GM19372 (cell line): ENCODE results near the gene SIM1.

ENCODE experiments used
- ATAC-seq: cut with Tn5 transposase; IDR thresholded peaks from one replicate; pipeline ENCODE4 v1.9.1; 2021; ENCODE audit warnings: mild to moderate bottlenecking, low read depth, moderate library complexity; ENCODE audit not compliant: unreplicated experiment

SIM1 gene

DNA sequence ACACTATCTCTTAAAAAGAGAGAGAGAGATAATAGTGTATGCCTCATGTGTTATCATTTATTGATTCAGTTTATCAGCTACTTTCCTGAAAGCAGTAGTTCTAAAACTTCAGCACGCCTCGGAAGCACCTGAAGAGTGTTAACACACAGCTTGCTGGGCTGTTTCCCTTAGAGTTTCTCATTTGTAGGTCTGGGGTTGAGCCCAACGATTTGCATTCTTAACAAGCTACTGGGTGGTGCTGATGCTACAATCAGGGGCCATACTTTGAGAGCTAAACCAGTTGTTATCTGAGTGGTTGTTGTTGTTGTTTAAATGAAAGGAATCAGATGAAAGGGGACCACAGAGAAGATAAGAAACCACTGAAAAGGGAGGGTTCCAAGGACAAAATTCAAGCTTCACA, 32.6 kb downstream of the SIM1 start:
- ATAC-seq, result no peak

DNA sequence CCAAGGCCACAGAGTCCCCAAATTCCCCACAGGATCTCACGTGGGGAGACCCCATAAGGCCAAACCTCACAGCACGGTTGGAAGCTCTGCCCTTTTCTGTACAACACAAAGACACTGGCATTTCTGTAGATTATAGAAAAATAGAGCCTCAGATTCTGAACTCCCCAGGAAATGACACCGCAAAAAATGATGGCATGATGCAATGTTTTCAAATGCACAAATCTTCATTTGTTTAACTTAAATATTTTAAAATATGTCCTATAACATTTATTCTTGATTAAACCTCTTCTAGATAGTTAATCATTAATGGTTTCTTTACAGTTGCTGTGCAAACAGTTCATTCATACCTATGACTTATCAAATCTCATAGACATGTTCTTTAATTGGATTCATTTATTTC, 33.8 kb downstream of the SIM1 start:
- ATAC-seq, result no peak

DNA sequence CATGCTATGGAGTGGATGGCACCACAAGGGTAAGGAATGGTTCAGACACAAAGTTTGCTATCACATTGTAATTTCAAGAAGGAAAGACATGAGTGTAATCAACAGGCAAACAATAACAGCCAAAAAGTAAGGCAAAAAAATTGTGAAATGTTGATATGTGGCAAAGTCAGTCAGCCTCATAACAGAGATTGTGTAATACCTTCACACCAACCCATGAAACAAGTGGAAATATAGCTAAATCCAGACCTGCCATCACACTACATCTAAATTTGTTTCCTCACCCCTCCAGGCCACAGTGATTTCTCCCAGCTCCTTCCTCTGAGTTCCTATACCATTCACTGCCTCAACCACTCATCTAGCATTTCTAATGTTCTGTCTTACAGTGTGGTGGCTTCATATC, 37.3 kb downstream of the SIM1 start:
- ATAC-seq, result no peak

DNA sequence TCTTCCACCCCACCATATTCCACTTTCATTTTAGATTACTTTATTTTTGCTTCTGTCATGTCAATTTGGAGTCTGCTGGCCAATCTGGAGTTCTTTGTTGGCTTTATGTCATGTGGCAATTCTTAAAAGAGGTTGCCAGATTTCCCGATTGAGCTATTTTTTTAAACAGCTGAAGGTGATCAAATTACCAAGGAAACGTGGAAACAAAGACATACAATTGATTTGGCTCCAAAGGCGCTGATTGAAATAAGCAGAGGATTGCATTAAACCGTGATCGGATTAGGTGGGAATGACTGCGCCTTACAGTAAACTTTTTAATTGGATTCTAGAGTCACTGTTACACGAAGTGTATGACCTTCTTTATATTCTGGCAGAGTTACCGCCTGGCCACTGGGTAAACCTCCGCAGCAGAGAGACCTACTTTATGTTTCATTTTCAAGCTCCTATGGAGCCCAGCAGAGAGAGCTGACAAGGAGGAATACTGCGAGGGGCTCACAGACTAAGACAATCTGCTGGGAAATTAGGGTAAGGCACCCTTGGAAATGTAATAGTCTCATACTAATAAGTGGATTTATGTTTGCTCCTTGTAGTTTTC, 37.9 kb downstream of the SIM1 start:
- no peak for ATAC-seq

DNA sequence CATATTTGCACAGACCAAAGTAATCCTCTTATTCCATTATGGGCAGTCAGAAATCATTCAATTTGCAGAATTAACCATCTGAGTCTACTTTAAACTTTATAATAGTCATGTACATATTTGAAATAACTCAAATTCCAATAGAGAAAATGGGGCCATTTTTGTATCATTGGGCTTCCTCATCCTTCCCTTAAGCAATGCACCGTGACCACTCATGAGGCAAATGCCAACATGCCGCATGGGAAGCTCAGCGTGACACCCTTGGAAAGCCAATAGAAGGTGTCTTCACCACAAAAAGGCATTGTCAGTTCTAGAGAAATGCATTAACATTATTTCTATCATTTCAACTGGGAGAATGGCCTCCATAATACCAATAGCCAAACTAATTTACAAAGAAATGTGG, 38.5 kb downstream of the SIM1 start:
- no peak for ATAC-seq

DNA sequence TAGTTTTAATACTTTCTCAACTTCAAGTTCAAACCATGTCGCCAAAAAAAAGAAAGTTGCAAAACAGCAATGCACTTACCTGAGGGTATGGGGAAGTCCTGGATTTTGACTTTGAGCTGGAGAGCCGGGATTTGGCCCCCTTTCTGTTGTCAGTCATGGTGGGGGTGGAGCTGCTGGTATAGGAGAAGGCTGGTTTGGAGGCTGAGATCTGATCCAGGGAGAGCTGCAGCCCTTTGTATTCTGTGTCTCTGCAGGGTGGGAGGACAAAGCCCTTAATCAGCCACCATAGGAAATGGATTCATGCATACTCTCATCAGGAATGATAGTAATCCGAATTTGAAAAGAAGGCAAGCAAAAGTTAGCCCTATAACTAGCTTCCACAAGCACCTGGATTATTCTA, 44.0 kb downstream of the SIM1 start:
- no peak for ATAC-seq

DNA sequence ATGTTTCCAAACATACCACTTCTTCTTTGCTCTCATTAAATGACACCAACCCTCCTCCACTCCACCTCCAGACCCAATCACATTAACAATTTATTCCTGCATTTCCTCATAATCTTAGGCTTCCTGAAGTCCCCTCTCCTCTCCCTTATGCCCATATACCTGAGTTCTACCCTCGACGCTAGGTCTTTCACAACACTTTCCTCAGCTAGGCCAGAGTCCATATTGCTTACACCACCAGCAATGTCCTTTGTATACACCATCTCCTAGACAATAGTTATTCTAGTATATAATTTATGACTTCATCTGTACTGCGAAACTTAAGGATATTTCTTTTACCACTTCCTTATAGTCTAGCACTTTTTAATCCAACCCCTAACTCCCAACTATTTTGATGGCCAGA, 47.7 kb downstream of the SIM1 start:
- no peak for ATAC-seq

DNA sequence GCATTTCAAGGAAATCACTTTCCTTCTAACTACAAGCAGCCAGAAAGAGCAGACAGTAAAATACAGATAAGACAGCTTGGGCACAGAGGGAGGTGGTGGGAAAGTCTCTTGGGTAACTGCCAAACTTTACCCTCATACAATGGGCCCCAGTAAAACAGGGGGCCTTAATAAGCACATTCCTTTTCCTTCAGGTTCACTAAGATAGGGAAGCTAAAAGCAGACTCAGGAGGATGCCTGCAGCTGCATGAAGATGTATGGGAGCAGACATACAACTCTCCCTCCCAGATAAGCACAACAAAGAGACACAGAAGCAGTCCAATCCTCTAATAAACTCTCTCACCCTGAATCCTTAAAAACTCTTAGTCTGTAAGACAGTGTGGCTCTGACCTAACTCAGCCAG, 49.0 kb downstream of the SIM1 start:
- no peak for ATAC-seq

DNA sequence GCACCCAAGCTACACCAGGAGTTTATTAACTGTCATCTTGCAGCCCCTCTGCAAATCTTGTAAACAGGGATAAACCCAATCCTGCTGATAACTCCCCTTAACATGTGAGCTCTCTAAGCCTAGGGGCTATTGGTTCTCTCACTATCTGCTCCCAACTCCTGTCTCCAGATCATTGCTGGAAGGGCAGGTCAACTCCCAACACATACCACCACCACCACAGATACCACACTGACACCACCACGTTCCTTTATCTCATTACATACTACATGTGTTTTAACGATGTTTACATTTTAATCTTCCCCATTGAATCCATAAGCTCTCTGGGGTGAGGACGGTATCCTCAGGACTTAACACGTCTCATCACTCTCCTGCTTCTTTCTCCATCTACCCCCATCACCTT, 51.8 kb downstream of the SIM1 start:
- ATAC-seq, result no peak

DNA sequence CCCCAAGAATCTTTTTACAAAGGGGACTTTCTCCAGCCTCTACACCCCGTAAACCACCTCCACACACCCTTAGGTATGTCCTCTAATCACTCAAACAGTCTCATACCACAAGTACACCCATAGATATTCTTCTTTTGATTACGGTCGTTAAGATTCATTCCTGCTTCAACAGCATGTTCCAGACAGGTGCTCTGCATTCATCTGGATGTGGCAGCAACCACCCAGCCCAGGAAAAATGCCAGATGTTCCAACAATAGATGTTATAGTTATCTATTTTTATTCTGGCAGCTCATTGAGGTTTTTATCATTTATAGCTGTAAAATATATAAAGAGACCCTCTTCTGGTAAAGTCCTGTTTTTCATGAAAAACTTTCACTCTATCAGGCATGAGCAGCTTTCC, 60.7 kb downstream of the SIM1 start:
- no peak for ATAC-seq

DNA sequence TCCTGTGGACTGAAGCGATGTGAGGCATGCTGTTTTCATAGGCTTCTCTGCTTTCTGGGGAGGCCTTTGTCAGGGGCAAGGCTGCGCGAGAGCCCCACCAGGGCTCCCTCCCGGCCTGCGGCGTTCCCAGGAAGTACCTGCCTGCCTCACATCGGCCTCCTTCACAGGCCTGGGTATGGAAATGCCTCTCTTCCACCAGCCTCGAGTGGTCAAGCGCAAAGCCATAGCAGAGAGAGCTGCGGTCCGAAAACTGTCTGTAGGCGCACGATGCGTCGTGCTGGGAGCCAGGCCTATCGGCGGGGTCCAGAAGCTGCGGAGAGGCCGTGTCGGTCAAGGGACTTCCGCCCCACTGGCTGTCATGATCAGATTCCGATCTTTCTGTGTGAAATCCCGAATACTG, 71.2 kb downstream of the SIM1 start:
- ATAC-seq, result no peak

DNA sequence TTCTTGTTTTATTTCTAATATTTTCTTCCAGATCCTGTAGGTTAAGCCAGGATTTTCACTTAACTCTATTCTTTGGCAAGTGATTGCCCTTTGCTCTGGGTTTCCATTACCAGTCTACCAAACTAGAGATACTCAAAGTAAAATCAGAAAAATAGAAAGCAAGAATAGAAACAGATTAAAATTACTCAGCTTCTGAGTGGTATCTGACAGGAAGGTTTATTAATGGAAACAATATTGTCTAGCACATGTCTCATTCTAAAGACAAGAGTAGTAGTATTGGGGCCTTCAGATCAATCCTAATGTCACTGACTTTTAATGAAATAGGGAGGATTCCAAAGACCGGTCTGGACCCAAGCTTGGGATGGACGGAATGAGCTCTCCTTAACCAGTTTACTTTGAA, 72.3 kb downstream of the SIM1 start:
- no peak for ATAC-seq

DNA sequence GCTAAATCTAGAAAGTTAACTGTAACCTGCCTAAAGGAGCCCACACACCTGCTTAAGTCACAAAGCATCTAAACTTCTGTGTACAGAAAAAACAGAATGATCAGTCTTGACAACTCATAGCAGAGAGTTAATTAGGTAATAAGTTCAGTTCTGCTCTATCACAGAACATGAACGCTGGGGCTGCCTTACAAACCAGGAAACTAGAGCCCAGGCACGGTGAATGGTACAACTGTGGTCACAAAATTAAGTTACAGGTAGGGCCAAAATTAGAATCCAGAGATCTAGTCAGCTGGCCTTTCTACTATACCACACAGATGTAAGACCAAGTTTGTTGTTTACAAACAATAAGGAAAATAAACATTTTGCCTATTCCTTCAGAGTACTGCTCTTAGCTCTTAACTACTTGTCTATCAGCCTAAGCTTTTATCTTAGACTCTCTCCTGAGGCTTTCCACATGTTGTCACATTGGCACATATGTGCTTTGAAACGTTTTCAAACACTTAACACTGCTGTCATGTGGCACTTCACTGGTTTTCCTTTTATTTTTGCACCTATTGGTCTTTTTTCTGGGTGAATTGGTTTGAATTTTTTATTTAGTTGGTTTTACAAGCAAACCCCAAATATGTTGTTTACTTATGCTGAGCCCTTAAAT, 75.7 kb downstream of the SIM1 start:
- ATAC-seq, result no peak

DNA sequence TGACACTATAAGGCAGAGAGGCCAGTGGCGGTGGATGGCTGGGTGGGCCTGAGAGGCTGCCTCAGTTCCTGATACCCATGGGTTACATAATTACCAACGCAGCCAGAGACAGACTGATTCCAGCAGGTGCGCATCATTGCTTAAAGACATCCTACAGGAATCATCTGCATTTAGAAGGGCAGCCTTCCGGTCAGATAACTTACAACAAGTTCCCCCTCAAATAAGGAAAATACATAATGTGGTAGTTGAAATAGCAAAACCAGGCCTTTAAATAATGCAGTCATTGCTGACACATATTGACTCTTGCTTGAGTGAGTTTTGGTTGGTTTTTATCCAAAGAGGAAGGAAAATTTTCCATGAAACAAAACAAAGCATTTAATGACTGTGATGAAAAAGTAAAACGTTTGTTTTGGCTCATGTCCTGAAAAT, 81.9 kb downstream of the SIM1 start:
- ATAC-seq, result no peak

DNA sequence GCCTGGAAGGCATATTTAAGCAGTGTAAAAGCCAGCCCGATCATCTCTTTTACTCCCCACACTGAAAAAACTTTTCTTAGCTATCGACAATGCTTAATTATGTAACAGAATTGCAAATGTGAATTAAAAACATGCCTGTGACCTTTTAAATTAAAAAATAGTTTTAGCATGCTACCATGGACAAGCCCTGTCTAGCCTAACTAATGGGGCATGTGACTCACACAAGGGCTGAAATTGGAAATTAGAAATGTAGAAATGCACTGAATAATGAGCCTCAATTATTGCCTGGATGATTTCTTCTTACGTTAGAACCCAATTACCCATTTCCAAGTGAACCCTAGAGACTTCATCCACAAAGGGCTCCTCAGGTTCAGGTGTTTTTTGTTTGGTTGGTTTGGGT, 82.7 kb downstream of the SIM1 start:
- ATAC-seq, result no peak

DNA sequence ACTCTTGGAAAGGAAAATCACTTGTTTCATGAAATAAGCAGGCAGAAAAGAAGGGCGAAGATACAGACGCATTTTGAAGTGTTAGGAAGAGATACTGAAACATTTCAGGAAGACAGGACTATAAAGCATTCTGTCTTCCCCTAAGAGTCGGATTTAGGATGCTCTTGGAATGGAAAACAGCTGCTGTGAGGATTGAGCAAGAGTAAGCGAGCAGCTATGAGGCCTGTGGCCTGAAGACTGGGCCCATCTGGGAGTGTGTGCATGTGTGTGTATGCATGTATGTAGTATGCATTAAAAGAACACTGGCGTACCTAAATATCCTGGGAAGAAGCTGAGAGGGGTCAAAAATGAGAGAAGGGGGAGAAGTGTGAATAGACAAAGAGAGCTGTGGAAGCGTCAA, 83.6 kb downstream of the SIM1 start:
- ATAC-seq, result no peak

DNA sequence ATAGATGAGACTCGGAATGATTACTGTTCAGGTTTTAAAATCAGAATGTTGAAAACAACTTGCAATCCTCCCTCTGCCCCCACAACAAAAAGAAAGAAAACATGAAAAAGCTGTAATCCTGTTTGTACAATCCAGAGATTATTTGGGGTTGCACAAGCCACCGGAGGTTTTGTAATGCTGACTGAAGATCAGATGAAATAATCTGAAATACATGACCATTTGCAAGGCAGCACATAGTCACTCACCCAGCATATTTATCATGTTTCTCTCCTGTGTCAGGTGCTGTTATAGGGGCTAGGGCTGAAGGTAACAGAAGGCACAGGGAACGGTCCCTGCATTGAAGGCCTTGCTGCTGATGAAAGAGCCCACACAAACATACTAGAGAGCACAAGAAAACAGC, 85.3 kb downstream of the SIM1 start:
- no peak for ATAC-seq

DNA sequence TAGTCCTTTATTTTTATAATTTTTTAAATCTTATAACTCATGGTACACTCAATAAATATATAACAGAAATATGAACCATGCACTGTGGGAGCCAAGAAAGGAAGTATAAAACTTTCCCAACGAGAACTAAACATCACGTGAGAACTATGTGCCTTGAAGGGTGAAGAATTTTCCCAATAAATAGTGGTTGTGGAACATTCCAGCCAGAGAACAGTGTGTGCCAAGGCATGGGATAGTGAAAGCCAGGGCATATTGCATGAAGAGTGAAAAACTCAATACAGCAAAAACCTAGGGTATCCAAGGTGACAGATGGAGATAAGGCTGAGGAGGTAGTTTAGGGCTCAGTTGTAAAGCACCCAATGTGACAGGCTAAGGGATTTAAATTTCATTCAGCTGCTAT, 86.1 kb downstream of the SIM1 start:
- no peak for ATAC-seq

DNA sequence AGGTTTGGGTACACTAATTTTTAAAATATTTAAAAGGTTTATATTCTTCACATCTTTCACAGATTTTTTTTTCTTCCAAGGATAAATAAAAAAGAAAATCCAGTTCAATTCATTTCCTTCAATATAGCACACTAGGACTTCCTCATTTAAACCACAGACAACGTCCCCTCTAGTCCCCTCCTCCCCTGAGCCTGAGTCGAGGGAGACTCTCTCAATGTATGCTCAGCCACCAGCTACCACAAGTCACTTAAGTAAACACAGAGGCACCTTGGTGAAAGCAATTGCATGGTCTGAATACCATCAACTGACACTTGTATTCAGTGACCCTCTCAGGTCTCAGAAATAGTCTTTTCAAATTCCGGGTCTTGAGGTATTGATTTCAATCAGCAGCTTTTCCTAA, 88.6 kb downstream of the SIM1 start:
- ATAC-seq, result no peak

DNA sequence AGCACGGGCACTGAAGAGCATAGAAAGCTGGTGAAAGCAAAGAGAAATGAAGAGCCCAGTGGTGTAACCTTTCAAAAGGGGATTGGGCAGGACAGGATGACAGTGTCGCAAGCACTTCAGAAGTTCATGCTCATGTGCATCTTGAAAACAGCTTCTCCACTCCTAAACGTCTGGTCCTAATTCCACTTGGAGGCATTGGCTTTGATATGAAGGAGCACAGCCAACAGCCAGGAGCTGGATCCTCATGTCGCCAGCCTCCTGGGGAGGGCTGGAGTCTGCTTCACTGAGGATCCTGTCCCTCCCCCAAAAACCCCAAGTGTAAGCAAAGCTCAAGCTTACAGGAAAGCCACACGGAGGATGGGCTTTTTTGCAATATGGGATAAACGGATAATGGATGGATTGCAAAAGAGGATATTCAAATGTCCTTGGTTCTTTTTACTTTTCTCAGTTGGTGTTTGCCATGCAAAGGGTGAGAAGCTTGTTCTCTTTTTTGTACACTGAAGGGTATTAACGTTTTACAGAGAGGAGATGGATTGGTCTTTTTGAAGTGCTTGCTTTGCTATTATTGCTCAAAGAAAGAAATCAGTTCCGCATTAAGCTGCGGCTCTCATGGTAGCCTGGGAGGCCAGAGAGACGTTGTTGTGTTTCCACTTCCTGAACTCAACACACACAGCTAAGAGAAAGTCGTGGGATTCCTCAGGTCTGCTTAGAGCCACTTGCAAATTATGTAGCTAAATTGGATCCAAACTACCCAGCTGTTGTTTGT, 92.2 kb downstream of the SIM1 start:
- no peak for ATAC-seq

DNA sequence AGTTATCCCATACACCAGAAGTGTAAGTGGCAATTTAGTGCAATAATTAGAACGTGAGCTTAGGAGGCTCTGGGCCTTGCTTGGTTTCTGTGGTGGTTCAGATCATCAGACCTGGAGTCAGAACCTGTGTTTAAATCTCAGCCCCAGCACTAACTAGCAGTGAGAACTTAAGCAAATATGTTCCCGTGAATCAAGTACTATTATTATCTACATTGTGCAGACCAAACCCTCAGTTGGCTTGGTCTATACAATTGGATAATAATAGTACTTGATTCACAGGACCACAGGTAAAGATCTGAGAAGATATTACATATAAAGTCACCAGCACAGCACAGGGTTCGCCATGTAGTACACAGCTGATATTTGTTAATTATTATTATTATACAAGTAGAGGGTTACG, 93.1 kb downstream of the SIM1 start:
- ATAC-seq, result no peak

DNA sequence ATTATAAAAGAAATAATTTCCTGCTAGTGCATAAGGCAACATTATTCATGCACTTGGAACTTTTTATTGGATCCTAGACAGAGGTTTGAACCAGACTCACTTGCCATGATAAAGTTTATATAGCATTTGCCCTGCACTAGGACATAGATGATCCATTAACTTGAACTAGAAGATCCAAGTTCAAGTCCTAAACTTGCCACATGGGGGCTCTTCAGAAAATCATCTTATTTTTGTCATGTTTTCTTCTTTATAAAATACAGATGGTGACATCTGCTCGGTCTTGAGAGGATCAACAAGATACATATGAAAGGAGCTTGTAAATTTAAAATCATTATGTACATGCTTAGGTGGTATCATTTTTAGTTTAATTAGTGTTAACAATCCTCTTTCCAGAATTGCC, 94.5 kb downstream of the SIM1 start:
- no peak for ATAC-seq
